GM13977 (cell line): ENCODE measurements around the gene CRYGB.
"Not testable (repeated sequence)": the region's sequence is repeated elsewhere in the genome, so short reads cannot be mapped to it uniquely, and the experiment has no call there.

Experiments used
- DNase-seq: peaks from one replicate; pipeline ENCODE4 v3.0.0; 2012; ENCODE audit warnings: low spot score
- in situ Hi-C: fragments of 300-500 bp; cut with MboI; formaldehyde crosslinking; loops from one replicate; pipeline ENCODE4 v1.12.0; 2022; ENCODE audit warnings: low sequenced_read_pairs, low pct_unique_long_range_greater_than_20kb, mixed read lengths, inconsistent platforms; ENCODE audit not compliant: unreplicated experiment
- TF ChIP-seq, protein P1 (sequence below): IDR thresholded peaks from 2 replicates; pipeline ENCODE4 v1.5.1; 2012; ENCODE audit warnings: mild to moderate bottlenecking, control low read depth; ENCODE audit not compliant: insufficient read depth; ENCODE audit errors: extremely low read depth, missing control alignments

Gene CRYGB

GRCh38 chr2:208099682-208100470 lies 46.1 kb downstream of the CRYGB start:
- DNase-seq, result no peak
- TF ChIP-seq, protein P1, sequence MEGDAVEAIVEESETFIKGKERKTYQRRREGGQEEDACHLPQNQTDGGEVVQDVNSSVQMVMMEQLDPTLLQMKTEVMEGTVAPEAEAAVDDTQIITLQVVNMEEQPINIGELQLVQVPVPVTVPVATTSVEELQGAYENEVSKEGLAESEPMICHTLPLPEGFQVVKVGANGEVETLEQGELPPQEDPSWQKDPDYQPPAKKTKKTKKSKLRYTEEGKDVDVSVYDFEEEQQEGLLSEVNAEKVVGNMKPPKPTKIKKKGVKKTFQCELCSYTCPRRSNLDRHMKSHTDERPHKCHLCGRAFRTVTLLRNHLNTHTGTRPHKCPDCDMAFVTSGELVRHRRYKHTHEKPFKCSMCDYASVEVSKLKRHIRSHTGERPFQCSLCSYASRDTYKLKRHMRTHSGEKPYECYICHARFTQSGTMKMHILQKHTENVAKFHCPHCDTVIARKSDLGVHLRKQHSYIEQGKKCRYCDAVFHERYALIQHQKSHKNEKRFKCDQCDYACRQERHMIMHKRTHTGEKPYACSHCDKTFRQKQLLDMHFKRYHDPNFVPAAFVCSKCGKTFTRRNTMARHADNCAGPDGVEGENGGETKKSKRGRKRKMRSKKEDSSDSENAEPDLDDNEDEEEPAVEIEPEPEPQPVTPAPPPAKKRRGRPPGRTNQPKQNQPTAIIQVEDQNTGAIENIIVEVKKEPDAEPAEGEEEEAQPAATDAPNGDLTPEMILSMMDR, result no peak
- in situ Hi-C loops, result no loop called here

- DNase-seq, in situ Hi-C loops: not testable (repeated sequence)
These were observed 47.3 kb downstream of the CRYGB start for GRCh38 chr2:208098701-208099100.

DNA sequence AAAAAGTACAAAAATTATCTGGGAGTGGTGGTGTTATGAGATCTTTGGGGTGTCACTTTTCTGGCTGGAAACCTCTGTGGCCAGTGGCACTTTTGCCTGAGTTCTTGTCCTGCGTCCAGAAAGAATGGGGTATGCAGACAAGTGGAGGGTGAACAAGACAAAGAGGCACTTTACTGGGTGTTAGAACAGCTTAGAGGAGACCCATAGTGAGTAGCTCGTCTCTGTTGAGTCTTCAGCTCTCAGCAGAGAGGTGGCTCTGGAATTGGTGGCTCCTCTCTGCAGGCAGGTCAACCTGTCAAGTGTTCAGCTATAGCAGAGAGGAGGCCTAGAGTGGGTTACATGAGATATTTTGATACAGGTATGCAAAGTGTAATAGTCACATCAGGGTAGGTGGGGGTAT lies 47.7 kb downstream of the CRYGB start:
- TF ChIP-seq, protein P1, result no peak
- in situ Hi-C loops, result no loop called here
- DNase-seq, result no peak

DNA sequence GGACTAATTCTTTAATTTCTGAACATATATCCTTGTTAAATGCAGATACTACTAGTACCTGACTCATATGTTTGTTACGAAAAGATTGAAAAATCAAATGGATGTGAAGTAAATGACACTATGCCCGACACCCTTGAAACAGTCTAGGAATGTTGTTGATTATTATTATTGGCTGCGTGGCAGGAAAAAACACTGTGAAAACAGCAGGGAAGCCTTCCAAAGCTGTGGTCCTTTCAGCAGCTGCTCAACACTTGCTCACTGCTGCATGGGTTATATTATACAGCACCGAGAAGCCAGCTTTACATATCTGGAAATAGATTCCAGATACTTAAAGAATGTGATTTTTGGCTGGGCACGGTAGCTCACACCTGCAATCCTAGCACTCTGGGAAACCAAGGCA lies 48.2 kb downstream of the CRYGB start:
- in situ Hi-C loops, result no loop called here
- TF ChIP-seq, protein P1, result no peak
- DNase-seq, result no peak

- in situ Hi-C loops, result no loop called here
- no peak for DNase-seq
- TF ChIP-seq, protein P1, result no peak
These were observed 48.6 kb downstream of the CRYGB start for GRCh38 chr2:208097313-208097712.

- in situ Hi-C loops, result no loop called here
- TF ChIP-seq, protein P1, result no peak
- no peak for DNase-seq
These were observed 49.9 kb downstream of the CRYGB start for GRCh38 chr2:208096080-208096479.

- DNase-seq, result no peak
These were observed 52.8 kb downstream of the CRYGB start for GRCh38 chr2:208093128-208093527.

More at GRCh38 chr2:208093128-208093527, 52.8 kb downstream of the CRYGB start:
- in situ Hi-C loops, result no loop called here
- TF ChIP-seq, protein P1, result no peak
